Measurements from ENCODE around the gene IL1B. TPM values are rescaled to one million over a fixed set of nuclear protein-coding genes. Genes with fewer than 3 reads are reported as not detected.

The IL1B gene
- polyA plus RNA-seq, 1 donor from 2014 or later = not detected

DNA sequence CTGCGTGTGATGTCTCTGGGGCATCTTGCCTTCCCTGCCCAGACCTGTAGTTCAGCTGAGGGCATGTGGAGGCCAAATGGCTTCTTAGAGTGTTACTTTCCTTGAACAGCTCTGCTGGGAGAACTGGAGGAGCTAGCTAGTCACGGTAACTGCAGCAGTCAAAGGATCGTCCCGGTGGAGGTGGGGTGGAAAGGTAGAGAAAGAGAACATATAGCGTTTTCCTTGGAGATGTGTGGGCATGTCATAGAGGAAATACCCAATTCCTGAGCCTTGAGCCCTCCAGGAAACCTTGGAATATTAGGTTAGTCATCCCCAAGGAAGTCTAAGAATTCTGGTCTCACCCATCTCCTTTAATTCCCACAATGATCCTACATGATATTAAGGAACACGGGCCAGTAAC is 40.8 kb upstream of the IL1B start:
- H3K27ac ChIP-seq (ENCODE audit: low read length) = no peak overlapping the region

DNA sequence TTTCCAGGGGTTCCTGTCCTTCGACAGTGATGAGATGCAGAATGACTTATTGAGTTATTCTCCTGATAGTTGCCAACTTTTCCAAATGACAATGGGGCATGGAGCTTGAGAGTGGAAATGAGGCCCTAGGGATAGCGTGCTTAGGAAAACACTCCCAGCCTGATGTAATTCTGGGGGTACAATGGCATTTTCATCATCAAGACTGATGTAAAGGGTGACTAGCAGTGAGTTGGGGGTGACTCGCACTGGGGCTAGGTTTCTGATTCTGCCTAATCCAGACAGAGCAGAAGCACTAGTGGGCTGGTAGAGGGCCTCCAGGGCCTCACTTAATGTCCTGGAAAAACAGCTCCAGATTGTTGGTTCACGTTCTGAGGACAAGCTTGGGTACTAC is 40.4 kb upstream of the IL1B start:
- Histone ChIP-seq H2AFZ (ENCODE audit: low read depth, low read length) (no peak overlapping the region), H3K79me2 (replicated peaks; ENCODE audit: insufficient read depth, low read length) (no peaks in the 10 kb centered on the region), H3K9me2 (ENCODE audit: insufficient read depth, low read length) (no peaks in the 10 kb centered on the region), H3K9ac (ENCODE audit: low read length) (no peak overlapping the region), H3K27ac (ENCODE audit: low read length) (no peak overlapping the region), H3K9me3 (ENCODE audit: low read length) (no peaks in the 10 kb centered on the region), H4K20me1 (ENCODE audit: insufficient read depth) (no peaks in the 10 kb centered on the region), H3K27me3 (ENCODE audit: insufficient read depth, low read depth, low read length) (no peaks in the 10 kb centered on the region), H3F3A (ENCODE audit: insufficient read depth, low read length, poor library complexity, severe bottlenecking) (no peaks in the 10 kb centered on the region), H3K4me3 (ENCODE audit: low read length) (no peak overlapping the region), H3K36me3 (ENCODE audit: insufficient read depth, low read length) (no peaks in the 10 kb centered on the region), H3K4me2 (ENCODE audit: low read length) (no peak overlapping the region)
- TF ChIP-seq MXI1 (conservative IDR thresholded peaks at IDR 0.05; ENCODE audit: poor library complexity, severe bottlenecking) = no peak
- TF ChIP-seq SMC3 (conservative IDR thresholded peaks at IDR 0.05; ENCODE audit: poor library complexity) = no peak
- TF ChIP-seq, protein P1, sequence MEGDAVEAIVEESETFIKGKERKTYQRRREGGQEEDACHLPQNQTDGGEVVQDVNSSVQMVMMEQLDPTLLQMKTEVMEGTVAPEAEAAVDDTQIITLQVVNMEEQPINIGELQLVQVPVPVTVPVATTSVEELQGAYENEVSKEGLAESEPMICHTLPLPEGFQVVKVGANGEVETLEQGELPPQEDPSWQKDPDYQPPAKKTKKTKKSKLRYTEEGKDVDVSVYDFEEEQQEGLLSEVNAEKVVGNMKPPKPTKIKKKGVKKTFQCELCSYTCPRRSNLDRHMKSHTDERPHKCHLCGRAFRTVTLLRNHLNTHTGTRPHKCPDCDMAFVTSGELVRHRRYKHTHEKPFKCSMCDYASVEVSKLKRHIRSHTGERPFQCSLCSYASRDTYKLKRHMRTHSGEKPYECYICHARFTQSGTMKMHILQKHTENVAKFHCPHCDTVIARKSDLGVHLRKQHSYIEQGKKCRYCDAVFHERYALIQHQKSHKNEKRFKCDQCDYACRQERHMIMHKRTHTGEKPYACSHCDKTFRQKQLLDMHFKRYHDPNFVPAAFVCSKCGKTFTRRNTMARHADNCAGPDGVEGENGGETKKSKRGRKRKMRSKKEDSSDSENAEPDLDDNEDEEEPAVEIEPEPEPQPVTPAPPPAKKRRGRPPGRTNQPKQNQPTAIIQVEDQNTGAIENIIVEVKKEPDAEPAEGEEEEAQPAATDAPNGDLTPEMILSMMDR (IDR thresholded peaks at IDR 0.05; ENCODE audit: poor library complexity, severe bottlenecking) = no peak
- no peak for TF ChIP-seq TAF1 (IDR thresholded peaks at IDR 0.05; ENCODE audit: low read depth)
- TF ChIP-seq RAD21 (conservative IDR thresholded peaks at IDR 0.05) = no peak
- no peak for TF ChIP-seq EZH2 (IDR thresholded peaks at IDR 0.05; ENCODE audit: borderline replicate concordance, insufficient read depth, low read length, poor library complexity, severe bottlenecking)
- TF ChIP-seq POLR2AphosphoS5 (IDR thresholded peaks at IDR 0.05) = no peak
- TF ChIP-seq, protein P2, sequence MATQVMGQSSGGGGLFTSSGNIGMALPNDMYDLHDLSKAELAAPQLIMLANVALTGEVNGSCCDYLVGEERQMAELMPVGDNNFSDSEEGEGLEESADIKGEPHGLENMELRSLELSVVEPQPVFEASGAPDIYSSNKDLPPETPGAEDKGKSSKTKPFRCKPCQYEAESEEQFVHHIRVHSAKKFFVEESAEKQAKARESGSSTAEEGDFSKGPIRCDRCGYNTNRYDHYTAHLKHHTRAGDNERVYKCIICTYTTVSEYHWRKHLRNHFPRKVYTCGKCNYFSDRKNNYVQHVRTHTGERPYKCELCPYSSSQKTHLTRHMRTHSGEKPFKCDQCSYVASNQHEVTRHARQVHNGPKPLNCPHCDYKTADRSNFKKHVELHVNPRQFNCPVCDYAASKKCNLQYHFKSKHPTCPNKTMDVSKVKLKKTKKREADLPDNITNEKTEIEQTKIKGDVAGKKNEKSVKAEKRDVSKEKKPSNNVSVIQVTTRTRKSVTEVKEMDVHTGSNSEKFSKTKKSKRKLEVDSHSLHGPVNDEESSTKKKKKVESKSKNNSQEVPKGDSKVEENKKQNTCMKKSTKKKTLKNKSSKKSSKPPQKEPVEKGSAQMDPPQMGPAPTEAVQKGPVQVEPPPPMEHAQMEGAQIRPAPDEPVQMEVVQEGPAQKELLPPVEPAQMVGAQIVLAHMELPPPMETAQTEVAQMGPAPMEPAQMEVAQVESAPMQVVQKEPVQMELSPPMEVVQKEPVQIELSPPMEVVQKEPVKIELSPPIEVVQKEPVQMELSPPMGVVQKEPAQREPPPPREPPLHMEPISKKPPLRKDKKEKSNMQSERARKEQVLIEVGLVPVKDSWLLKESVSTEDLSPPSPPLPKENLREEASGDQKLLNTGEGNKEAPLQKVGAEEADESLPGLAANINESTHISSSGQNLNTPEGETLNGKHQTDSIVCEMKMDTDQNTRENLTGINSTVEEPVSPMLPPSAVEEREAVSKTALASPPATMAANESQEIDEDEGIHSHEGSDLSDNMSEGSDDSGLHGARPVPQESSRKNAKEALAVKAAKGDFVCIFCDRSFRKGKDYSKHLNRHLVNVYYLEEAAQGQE (IDR thresholded peaks at IDR 0.05; ENCODE audit: borderline replicate concordance) = no peak
- TF ChIP-seq EP300 (conservative IDR thresholded peaks at IDR 0.05; ENCODE audit: poor library complexity, severe bottlenecking) = no peak

More for the DNA sequence above, 40.8 kb upstream of the IL1B start:
- no peaks in the 10 kb centered on the region for H3K9me2 ChIP-seq (ENCODE audit: insufficient read depth, low read length)
- no peaks in the 10 kb centered on the region for H3K27me3 ChIP-seq (ENCODE audit: insufficient read depth, low read depth, low read length)
- no peaks in the 10 kb centered on the region for H3F3A ChIP-seq (ENCODE audit: insufficient read depth, low read length, poor library complexity, severe bottlenecking)
- no peak overlapping the region for H3K4me3 ChIP-seq (ENCODE audit: low read length)
- H3K36me3 ChIP-seq (ENCODE audit: insufficient read depth, low read length) = no peaks in the 10 kb centered on the region
- H3K9ac ChIP-seq (ENCODE audit: low read length) = no peak overlapping the region
- H3K79me2 ChIP-seq (replicated peaks; ENCODE audit: insufficient read depth, low read length) = no peaks in the 10 kb centered on the region
- no peaks in the 10 kb centered on the region for H3K9me3 ChIP-seq (ENCODE audit: low read length)
- no peak overlapping the region for H2AFZ ChIP-seq (ENCODE audit: low read depth, low read length)
- no peak for TF ChIP-seq EP300 (conservative IDR thresholded peaks at IDR 0.05; ENCODE audit: poor library complexity, severe bottlenecking)
- H3K4me2 ChIP-seq (ENCODE audit: low read length) = no peak overlapping the region
- no peaks in the 10 kb centered on the region for H4K20me1 ChIP-seq (ENCODE audit: insufficient read depth)
